Eye (tissue), 1 donor: ENCODE results near the gene PDE4C.
A peak's percentile ranks its signal among the peaks of the same experiment; 100 is the strongest.
"Not testable (repeated sequence)": the region's sequence is repeated elsewhere in the genome, so short reads cannot be mapped to it uniquely, and the experiment has no call there.

Source experiments
- DNase-seq: peaks from one replicate; pipeline ENCODE4 v3.0.0-alpha.2; 2015

PDE4C gene

DNA sequence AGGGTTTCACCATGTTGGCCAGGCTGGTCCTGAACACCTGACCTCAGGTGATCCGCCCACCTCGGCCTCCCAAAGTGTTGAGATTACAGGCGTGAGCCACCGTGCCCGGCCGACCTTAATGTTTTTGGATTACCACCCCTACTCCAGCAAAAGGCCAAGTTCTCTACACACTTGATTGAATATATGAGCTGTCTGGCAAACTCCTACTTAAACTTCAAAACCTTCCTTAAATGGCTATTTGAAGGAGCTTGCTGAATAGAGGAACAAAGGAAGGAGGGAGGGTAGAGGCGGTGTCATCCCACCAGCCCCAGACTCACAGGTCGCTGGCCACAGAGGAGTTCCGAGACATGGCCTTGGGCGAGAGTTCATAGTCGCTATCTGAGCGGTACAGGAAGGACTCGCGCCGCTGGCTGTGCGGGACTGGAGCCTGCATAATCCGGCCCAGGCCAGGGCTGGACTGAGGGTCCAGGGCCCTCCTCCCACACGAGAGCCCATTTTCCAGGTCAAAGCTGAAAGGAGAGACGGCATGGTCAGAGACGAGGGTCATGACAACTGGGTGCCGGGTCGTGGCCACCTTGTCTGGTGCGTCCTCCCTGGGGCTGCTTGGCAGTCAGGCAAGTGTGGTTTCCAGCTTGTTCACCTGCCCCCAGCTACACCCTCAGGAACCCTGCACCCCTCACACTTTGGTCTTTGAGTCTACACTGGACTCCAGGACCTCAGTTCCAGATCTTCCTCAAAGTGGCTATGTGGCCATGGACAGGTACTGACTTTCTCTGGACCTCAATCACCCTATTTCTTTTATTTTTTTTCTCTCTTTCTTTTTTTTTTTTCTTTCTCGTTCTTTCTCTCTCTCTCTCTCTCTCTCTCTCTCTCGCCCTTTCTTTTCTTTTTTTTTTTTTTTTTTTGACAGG, 4.2 kb downstream of the PDE4C start:
- no peak for DNase-seq

- no peak for DNase-seq
These were observed 5.5 kb downstream of the PDE4C start for GRCh38 chr19:18220632-18221275.

GRCh38 chr19:18219911-18220631, 6.2 kb downstream of the PDE4C start:
- DNase-seq, result no peak

GRCh38 chr19:18218600-18218999, 7.6 kb downstream of the PDE4C start:
- DNase-seq, result no peak

DNA sequence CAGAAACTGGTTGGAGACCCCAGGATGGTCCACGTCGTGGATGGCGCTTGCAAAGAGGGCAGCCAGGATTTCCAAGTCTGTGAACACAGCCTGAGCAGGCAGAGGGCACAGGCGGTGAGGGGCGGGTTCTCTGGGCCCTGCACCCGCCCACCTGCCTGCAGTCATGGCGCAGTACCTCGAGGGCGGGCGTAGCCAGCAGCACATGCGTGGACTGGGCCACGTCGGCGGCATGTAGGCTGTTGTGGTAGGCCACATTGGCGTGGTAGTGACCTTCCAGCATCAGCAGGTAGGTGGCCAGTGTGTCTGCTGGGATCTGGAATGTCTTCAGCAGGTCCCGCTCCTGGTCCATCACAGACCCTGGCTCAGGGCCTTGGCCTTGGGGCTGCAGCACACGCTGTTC, 8.1 kb downstream of the PDE4C start:
- DNase-seq, result no peak

GRCh38 chr19:18216789-18217188, 9.4 kb downstream of the PDE4C start:
- no peak for DNase-seq

DNA sequence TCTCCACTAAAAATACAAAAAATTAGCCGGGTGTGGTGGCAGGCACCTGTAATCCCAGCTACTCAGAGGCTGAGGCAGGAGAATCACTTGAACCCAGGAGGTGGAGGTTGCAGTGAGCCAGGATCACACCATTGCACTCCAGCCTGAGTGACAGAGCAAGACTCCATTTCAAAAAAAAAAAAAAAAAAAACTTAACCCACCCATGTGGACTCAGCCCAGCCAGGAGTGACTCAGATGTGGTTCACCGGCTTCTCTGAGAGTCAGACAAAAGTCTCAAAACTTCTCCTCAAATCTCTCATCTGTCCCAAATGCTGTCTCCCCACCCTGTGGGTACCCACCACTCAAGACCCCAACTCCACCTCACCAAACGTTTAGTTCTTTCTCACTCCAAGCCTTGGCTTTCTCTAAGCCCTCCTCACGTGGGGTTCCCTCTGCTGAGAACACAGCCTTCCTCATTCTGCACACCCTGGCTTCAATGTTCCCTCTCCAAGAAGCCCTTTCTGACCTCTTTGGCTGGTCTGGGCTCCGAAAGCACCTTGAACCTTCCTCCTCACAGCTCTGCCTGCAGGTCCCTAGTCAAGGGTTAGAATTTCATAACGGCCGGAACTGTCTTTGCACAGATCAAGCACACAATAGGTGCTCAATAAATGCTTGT, 11.3 kb downstream of the PDE4C start:
- DNase-seq, result no peak

GRCh38 chr19:18211683-18212082, 14.6 kb downstream of the PDE4C start:
- DNase-seq, result no peak

- DNase-seq, result not testable (repeated sequence)
These were observed 16.3 kb downstream of the PDE4C start for GRCh38 chr19:18209912-18210311.

DNA sequence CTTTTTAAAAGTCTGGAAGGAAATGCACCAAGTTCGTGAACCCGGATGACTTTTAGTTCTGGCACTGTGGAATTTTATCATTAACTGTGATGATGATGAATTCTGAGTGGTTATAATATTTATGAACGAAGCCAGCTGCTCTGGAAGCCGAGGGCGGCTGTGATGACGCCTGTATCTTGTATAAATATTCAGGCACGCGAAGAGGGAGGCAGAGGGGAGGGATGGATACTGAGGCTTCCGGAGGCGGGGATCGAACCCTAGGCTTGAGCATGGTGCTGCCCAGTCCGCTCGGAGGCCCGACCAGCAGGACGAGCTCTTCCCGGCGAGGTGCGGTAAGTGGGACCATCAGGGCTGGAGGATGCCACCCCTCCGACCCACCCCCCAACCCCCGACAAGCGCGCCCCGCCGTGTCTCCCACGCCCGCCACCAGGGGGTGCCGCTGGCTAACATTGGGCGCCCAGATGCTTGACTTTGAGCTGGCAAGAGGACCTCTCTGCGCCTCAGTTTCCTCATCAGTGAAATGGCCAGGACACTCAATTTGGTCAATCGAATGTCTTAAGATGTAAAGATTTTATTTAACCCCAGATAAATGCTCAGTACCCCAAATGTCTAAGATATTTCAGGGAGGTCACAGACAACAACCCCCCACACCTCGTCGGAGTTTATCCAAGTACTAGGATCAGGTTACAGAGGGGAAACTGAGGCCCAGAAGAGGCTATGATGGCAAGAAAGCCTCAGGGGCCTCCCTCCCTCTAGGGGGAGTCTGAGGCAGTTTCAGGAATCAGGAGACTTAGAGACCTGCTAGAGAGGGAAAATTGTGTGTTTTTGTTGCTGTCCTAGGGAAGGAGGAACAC, 17.9 kb downstream of the PDE4C start:
- peak; percentile 37 for DNase-seq

DNA sequence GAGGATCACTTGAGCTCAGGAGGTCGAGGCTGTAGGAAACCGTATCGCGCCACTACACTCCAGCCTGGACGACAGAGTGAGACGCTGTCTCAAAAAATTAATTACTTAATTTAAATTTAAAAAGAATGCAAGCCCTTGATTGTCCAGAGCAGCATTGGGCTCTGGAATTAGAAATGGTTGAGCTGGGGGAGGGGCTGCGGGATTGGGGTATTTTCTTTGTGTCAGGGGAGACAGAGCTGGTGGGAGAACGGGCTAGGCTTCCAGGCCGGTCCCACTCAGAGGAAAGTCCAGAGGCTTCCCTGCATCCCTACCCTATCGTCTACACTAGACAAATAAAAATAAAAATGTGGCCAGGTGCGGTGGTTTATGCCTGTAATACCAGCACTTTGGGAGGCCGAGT, 20.2 kb downstream of the PDE4C start:
- DNase-seq, result no peak

DNA sequence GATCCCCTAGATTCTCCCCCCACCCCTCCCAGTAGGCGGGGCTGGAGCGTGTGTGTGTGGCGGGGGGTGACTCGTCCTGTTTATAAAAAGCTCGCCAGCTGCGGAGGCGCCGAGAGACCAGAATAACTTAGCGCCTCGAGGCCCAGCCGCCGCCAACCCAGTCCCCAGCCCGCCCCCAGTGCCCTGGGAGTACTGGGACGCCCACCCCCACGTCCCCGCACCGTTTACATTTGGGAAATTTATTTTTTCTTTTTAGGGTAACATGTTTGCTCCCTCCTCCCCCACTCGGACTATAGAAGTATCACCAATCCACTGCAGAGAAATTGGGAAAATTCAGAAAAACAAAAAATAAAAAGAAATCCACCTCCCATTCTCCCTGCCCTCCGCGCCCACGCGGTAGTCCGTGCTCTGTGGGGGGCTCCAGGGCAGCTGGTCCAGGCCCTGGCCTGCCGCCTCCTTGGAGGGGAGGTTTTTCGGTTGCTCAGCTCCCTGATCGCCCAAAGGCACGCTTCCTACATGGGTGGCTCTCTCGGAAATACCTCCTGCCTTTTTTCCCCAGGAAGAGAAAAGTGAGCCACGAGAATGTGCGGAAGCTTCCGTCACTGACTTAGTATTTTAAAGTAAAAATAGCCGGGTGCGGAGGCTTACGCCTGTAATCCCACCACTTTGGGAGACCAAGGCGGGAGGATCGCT, 20.9 kb downstream of the PDE4C start:
- DNase-seq, result peak; percentile 88

DNA sequence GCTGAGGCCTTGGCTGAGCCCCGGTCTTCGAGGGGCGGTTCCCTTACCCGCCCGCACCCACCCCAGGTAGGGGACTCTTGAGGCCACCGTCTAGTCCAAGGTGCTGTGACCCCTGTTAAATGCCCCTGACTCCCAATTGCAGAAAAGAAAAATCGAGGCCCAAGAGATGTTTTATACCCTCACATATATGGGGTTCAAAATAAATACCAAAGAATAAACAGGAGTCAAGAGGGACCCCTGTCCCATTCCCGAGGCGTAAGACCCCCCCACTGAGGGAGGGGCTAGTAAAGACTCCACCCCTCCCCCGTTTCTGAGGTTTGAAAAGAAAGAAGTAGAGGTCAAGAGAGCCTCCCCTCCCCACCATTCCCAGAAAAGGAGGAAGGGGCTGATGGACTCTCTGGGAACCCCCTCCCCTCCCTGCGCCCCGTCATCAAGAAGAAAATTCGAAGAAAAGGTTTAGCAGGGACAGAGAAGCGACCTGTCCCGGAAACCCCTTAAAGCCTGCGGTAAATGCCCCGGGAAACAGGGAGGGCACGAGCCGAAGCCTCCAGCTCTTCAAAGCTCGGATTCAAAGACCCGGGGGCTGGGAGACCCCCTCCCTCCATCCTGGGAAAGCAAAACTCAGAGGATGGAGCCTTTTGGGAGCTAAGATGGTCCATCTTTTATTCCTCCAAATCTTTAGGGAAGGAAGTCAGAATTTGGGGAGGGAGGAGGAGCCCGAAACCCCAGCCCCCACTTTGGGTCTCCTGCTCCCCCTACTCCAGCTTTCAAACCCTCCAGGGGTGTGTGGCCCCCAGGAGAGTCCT, 21.6 kb downstream of the PDE4C start:
- peak; percentile 95 for DNase-seq

DNA sequence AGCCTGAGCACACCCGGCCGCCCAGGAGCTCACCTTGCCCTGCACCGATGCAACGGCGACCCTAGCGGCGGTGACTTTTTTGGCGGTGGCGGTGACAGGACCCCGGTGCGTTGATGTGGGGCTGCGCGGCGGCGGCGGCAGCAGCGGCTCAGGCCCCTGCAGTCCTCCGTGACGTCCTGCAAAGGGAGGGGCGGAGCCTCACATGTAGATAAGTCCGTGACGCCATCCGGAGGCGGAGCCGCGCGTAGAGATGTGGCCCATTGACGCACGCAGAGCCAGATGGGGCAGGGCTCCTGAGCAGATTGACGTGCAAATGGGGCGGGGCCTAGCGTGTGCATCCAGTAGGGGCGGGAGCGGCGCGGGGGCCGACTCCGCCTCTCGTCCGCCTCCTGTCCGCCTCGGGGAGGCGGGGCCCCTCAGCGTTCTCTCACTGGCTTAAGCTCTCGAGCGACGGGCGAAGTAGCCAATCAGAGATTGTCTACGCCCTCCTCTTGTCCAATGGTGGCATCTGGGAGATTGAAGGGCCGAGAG, 22.3 kb downstream of the PDE4C start, which contains the start of gene RAB3A:
TSS of gene RAB3A (minus strand) at position 180 of the 531 bp plus-strand sequence. CDS start 1,302 bp downstream, outside the sequence.
- peak; percentile 100 for DNase-seq

DNA sequence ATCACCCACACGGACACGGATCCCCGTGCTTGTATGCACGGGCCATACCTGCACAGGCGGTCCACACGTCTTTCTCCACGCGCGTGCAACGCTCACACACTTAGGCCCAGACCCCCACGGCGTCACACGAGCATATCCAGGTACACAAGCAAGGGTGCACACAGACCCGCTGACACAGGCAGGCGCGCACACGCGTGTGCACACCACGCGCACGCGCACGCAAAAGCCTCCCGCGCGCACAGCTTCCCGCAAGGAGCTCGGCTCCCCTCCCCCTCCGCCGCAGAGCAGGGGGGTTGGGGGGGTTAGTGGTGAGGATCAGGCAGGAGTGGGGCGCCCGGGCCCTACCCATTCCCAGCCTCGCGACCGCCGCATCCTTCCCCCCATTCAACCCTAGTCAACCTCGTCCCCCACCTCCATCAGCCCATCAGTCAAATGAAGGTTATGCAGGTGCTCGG, 22.8 kb downstream of the PDE4C start:
- DNase-seq, result peak; percentile 80

DNA sequence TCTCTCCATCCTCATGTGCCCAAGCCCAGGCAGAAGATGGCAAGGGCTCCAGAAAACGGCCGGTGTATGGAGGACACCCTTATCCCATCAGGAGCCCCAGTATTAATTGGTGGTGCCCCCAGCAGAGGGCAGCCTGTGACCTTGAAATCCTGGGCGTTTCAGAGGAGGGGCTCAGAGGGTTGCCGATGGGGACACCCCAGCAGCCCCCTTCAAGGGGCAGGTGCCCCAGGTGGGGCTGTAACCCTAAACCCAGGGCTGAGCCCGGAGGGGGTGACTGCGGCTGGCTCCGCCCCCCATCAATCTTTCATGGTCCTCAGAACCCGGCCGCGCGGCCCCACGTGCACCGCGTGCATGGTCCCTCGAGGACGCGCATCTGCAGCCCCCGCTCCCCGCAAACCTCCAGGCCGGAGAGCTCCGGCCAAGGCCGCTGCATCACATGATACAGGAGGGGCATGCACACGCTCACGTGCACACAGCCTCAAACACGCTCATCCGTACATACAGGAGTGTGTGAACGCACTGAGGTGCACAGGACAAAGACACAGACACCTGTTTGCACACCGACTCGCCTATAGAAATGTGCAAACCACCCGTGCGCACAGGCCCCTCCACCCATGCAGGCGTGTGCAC, 23.3 kb downstream of the PDE4C start:
- peak; percentile 67 for DNase-seq

- DNase-seq, result no peak
These were observed 23.9 kb downstream of the PDE4C start for GRCh38 chr19:18202397-18202777.

DNA sequence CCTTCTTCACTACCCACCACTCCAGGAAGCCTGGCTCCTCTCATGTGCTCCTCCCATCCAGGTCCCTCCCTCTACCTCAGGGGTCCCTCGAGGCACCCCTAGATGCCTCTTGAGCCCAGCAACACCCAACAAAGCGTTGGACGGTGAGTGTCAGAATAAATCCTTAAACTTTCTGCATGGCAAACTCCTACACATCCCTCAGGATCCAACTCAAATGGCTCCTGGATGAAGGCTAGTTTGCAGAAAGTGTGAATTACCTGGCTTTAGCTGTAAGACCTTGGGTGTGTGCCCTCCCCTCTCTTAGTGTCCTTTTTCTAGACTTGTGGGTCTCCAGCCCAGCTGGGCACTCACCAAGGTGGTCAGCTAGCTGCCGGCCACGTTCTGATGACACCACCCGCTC, 27.9 kb downstream of the PDE4C start:
- no peak for DNase-seq

- DNase-seq, result no peak
These were observed 28.3 kb downstream of the PDE4C start for GRCh38 chr19:18197941-18198340.

DNA sequence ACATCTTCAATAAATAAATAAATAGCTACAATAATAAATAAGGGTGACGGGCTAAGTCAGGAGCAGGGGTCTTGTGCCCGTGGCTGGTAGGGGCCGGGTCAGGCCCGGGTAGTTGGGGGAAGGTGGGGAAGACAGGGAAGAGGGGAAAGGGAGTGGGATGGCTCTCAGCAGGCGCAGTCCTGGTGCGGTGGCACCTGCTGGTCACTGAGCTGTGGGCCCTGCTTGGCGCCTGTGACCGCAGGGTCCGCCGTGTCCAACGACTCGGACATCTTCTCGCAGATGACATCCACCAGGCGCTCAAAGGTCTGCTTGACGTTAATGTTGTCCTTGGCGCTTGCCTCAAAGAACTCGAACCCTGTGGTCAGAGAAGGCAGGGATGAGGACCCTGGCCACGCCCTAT, 28.9 kb downstream of the PDE4C start:
- DNase-seq, result no peak
